ENCODE measurements around the gene ARSK.

ARSK gene

DNA sequence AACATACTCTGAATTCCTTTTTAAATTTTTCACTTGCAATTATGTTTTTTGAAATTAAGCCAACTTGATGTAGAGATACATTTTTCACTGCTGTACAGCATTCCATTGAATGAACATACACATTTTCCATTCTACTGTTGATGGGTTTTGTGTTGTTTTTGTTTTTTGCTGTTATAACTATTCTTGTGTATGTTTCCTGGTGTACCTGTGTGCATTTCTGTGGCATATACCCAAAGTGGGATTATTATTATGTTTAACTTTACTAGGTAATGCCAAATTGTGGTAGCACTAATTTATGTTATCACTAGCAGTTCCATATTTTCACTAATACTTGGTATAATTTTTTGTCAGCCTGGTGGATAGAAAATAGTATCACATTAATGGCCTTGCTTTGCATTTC lies 94.4 kb downstream of the ARSK start:
- DNase-seq (ENCODE audit: low spot score), result no peak
- TF ChIP-seq, protein P1, sequence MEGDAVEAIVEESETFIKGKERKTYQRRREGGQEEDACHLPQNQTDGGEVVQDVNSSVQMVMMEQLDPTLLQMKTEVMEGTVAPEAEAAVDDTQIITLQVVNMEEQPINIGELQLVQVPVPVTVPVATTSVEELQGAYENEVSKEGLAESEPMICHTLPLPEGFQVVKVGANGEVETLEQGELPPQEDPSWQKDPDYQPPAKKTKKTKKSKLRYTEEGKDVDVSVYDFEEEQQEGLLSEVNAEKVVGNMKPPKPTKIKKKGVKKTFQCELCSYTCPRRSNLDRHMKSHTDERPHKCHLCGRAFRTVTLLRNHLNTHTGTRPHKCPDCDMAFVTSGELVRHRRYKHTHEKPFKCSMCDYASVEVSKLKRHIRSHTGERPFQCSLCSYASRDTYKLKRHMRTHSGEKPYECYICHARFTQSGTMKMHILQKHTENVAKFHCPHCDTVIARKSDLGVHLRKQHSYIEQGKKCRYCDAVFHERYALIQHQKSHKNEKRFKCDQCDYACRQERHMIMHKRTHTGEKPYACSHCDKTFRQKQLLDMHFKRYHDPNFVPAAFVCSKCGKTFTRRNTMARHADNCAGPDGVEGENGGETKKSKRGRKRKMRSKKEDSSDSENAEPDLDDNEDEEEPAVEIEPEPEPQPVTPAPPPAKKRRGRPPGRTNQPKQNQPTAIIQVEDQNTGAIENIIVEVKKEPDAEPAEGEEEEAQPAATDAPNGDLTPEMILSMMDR (IDR thresholded peaks at IDR 0.05; ENCODE audit: extremely low read depth, insufficient read depth, missing control alignments), result no peak
- in situ Hi-C loops (cut with MboI; ENCODE audit: low pct_unique_long_range_greater_than_20kb, low sequenced_read_pairs, unreplicated experiment), result no loop called here

DNA sequence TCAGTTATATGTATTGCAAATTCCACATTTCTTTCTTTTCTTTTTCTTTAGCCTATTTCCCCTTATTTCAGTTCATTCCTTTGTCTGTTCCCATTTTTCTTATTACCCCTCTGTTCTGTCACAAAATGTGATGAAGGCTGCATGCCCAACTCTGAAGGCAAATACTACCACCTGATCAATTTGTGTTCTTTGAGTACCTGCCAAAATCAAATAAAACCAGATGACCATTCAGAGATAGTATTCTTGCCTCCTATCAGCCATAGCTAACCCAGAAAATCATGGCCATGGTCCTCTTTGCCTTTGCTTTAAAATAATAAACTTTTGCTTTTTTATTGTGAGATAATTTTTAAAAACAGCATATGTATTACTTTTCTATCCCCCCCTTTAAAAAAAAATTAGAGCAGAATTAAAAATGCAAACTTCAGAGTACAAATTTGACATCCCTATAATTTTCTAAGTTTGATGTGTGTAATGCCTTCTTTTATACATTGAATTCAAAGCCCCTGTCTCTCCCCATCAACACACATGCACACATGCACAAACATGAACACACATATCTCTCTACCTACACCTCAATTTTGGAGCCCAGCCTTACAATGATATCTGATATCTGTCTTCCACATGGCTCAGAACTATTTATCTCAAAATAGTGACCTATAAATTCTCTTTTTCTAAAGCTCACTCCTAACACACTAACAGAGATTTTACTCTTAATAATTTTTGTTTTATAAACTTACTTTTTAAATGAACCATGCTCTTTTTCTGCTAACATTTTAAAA lies 95.1 kb downstream of the ARSK start:
- in situ Hi-C loops (cut with MboI; ENCODE audit: low pct_unique_long_range_greater_than_20kb, low sequenced_read_pairs, unreplicated experiment), result no loop called here
- TF ChIP-seq, protein P1 (IDR thresholded peaks at IDR 0.05; ENCODE audit: extremely low read depth, insufficient read depth, missing control alignments), result no peak
- DNase-seq (ENCODE audit: low spot score), result no peak

DNA sequence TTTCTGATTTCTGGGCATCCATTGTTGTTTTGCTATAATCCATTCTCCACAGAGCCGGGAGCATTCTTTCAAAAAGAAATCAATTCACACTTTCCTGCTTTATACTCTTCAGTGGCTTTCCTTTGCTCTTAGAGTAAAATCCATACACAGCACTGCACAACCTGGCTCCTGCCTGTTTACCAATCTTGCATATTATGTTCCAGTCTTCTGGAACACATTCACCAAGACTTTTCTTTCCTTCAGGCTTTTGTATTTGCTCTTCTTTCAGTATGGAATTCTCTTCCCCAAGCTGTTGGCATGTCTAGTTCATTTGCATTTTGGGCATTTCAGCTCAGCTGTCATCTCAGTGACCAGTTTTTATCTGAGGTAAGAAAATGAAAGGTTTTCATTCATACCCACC lies 97.9 kb downstream of the ARSK start:
- in situ Hi-C loops (cut with MboI; ENCODE audit: low pct_unique_long_range_greater_than_20kb, low sequenced_read_pairs, unreplicated experiment), result no loop called here
- DNase-seq (ENCODE audit: low spot score), result no peak
- TF ChIP-seq, protein P1 (IDR thresholded peaks at IDR 0.05; ENCODE audit: extremely low read depth, insufficient read depth, missing control alignments), result no peak

- in situ Hi-C loops (cut with MboI; ENCODE audit: low pct_unique_long_range_greater_than_20kb, low sequenced_read_pairs, unreplicated experiment), result no loop called here
- TF ChIP-seq, protein P1 (IDR thresholded peaks at IDR 0.05; ENCODE audit: extremely low read depth, insufficient read depth, missing control alignments), result no peak
- no peak for DNase-seq (ENCODE audit: low spot score)
Measured at GRCh38 chr5:95654196-95654595, 99.3 kb downstream of the ARSK start.
